ENCODE results near the gene PTPN1.

DNA sequence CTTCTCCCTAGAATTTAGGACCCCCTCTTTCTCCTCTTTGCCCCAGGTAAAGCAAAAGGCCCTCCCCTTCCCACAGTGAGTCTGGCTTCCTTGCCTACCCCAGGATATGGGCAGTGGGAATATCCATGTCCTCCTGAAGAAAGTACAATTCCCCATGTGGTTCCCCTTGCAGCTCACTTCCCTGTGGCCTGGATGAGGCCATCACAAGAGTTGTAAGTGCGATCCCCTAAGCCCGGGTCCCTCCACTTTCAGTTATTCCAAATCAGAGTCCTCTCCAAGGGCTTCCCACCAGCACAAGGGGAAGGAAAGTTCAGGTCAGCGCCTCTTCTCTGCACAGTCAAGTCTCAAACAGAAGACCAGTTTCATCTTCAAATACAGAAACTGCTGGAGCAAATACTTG is 10.2 kb upstream of the PTPN1 start:
- TF ChIP-seq GATA3 (IDR thresholded peaks at IDR 0.05; ENCODE audit: low read depth, low read length) = no peak
- TF ChIP-seq GATA2 (IDR thresholded peaks at IDR 0.05; ENCODE audit: low read depth, low read length) = no peak
